ENCODE results near the gene ELOVL6. TPM values are rescaled to one million over a fixed set of nuclear protein-coding genes. Genes with fewer than 3 reads are reported as not detected.
A peak's percentile ranks its signal among the peaks of the same experiment; 100 is the strongest.

The ELOVL6 gene
- total and polyA plus RNA-seq, 10 of the 15 experiments (the other 5 are each of a cell fraction or from before 2014, with no cell fraction given) = 3.9 to 33.5 (median 8.1) TPM

DNA sequence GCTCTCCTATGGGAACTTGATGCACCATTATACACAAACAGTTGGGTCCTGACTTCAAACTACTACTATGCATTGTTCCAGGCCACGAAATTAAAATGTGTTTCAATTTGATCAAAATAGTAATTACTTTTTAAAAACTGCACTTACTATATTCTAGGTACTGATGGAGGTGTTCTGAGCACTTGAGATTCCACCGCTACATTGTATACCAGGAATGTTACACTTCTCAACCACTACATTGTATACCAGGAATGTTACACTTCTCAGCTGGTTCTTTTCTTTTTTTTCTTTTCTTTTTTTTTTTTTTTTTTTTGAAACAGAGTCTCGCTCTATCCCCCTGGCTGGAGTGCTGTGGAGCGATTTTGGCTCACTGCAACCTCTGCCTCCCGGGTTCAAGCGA, 77.9 kb downstream of the ELOVL6 start (continued):
- TF ChIP-seq, protein P1, sequence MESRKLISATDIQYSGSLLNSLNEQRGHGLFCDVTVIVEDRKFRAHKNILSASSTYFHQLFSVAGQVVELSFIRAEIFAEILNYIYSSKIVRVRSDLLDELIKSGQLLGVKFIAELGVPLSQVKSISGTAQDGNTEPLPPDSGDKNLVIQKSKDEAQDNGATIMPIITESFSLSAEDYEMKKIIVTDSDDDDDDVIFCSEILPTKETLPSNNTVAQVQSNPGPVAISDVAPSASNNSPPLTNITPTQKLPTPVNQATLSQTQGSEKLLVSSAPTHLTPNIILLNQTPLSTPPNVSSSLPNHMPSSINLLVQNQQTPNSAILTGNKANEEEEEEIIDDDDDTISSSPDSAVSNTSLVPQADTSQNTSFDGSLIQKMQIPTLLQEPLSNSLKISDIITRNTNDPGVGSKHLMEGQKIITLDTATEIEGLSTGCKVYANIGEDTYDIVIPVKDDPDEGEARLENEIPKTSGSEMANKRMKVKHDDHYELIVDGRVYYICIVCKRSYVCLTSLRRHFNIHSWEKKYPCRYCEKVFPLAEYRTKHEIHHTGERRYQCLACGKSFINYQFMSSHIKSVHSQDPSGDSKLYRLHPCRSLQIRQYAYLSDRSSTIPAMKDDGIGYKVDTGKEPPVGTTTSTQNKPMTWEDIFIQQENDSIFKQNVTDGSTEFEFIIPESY (IDR thresholded peaks at IDR 0.05) = no peak
- TF ChIP-seq CREM (IDR thresholded peaks at IDR 0.05; ENCODE audit: low read depth) (no peak), NBN (IDR thresholded peaks at IDR 0.05) (no peak), ATF2 (IDR thresholded peaks at IDR 0.05; ENCODE audit: low read length) (no peak)
- TF ChIP-seq, protein P2, sequence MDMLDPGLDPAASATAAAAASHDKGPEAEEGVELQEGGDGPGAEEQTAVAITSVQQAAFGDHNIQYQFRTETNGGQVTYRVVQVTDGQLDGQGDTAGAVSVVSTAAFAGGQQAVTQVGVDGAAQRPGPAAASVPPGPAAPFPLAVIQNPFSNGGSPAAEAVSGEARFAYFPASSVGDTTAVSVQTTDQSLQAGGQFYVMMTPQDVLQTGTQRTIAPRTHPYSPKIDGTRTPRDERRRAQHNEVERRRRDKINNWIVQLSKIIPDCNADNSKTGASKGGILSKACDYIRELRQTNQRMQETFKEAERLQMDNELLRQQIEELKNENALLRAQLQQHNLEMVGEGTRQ (IDR thresholded peaks at IDR 0.05; ENCODE audit: borderline replicate concordance, low read depth, low read length) = no peak

GRCh38 chr4:110119880-110120279, 78.5 kb downstream of the ELOVL6 start:
- BruUV-seq (replicated peaks) = no TSS peak
- no peak for DNase-seq (ENCODE audit: low read depth, low spot score)
- FAIRE-seq = no peak
- Histone ChIP-seq H2AFZ (ENCODE audit: control insufficient read depth, low read depth, low read length) (peak overlapping the region; percentile 24; the same call in 1 of the 2 replicates), H3K9me3 (replicated peaks; ENCODE audit: control insufficient read depth, insufficient read depth, low read length) (no peaks in the 10 kb centered on the region), H4K20me1 (ENCODE audit: control insufficient read depth, insufficient read depth) (no peaks in the 10 kb centered on the region), H3K4me3 (no peak overlapping the region), H3K27ac (ENCODE audit: control insufficient read depth, insufficient read depth) (peak overlapping the region; percentile 32), H3K4me1 (ENCODE audit: control insufficient read depth, insufficient read depth, low read length) (peaks cover 5% of the 10 kb centered on the region; the same call in 1 of the 2 replicates), H3K9ac (ENCODE audit: control insufficient read depth, insufficient read depth, low read length) (no peak overlapping the region), H3K79me2 (ENCODE audit: control insufficient read depth, insufficient read depth, low read length) (no peaks in the 10 kb centered on the region), H3K4me2 (ENCODE audit: control insufficient read depth, insufficient read depth) (peak overlapping the region; percentile 20; the same call in 1 of the 2 replicates), H3K36me3 (ENCODE audit: control insufficient read depth in 2 of 2, insufficient read depth in 2 of 2, low read length in 1 of 2) (no peaks in the 10 kb centered on the region), H3K27me3 (replicated peaks in 1 of 2; ENCODE audit: control insufficient read depth in 2 of 2, insufficient read depth in 2 of 2, low read length in 1 of 2) (no peaks in the 10 kb centered on the region)
- ChIA-PET POLR2A (interaction anchor here (0.6 to 1.3 kb wide), 6 partner anchors 10 to 75 kb away, joined by 3 to 5 read pairs (median 4); no protein-coding TSS in a partner anchor), RAD21 (ENCODE audit: unreplicated experiment) (interaction anchor here (0.7 to 2.3 kb wide), 6 partner anchors 10 to 74 kb away, joined by 3 to 14 read pairs (median 4); no protein-coding TSS in a partner anchor), SMC1A (ENCODE audit: uncharacterized antibody, unreplicated experiment) (interaction anchor here (0.6 to 2.2 kb wide), 10 partner anchors 9 to 71 kb away, joined by 3 to 14 read pairs (median 4); no protein-coding TSS in a partner anchor), CTCF (interaction anchor here (0.6 to 1.6 kb wide), 9 partner anchors 10 to 396 kb away, joined by 3 to 14 read pairs (median 3); partner anchors contain the start of gene ELOVL6)
- ATAC-seq = peak; percentile 39; the same call in 2 of the 3 replicates
- WGBS (ENCODE audit: insufficient coverage, insufficient replicate concordance, low lambda C conversion rate, missing lambda C conversion rate) = 100% methylated on average over 1 of the region's 1 CpG
- intact Hi-C loops (cut with micrococcal nuclease; ENCODE audit: unreplicated experiment) = no loop called here
- in situ Hi-C loops (cut with MboI) = no loop called here
- TF ChIP-seq IKZF2 (IDR thresholded peaks at IDR 0.05) = 0 out of 4 replicates have a peak, but pooled peaks of 1 of the 2 experiments have one; percentile 16
- TF ChIP-seq RAD51 (IDR thresholded peaks at IDR 0.05) = peak; percentile 60; the same call in 1 of the 2 replicates
- no peak for TF ChIP-seq MEF2A (IDR thresholded peaks at IDR 0.05; ENCODE audit: insufficient read depth, low read depth, low read length)
- TF ChIP-seq POLR2A (IDR thresholded peaks at IDR 0.05; ENCODE audit: low read depth, low read length) = no peak
- TF ChIP-seq RELB (IDR thresholded peaks at IDR 0.05; ENCODE audit: low read depth) = no peak
- TF ChIP-seq ZNF622 (IDR thresholded peaks at IDR 0.05) = no peak
